Activated T-helper 1 cell treated with anti-CD3 and anti-CD28 coated beads, Interleukin-2, amount 50 U/mL, for 16 hours (primary cell): ENCODE measurements around the gene SYMPK.

Experiments used
- DNase-seq, 2 donors: peaks; one replicate each; pipeline ENCODE4 v3.0.0-alpha.2; 2020; ENCODE audit warnings: low read depth in 1 of 2, low spot score in 1 of 2

SYMPK gene

DNA sequence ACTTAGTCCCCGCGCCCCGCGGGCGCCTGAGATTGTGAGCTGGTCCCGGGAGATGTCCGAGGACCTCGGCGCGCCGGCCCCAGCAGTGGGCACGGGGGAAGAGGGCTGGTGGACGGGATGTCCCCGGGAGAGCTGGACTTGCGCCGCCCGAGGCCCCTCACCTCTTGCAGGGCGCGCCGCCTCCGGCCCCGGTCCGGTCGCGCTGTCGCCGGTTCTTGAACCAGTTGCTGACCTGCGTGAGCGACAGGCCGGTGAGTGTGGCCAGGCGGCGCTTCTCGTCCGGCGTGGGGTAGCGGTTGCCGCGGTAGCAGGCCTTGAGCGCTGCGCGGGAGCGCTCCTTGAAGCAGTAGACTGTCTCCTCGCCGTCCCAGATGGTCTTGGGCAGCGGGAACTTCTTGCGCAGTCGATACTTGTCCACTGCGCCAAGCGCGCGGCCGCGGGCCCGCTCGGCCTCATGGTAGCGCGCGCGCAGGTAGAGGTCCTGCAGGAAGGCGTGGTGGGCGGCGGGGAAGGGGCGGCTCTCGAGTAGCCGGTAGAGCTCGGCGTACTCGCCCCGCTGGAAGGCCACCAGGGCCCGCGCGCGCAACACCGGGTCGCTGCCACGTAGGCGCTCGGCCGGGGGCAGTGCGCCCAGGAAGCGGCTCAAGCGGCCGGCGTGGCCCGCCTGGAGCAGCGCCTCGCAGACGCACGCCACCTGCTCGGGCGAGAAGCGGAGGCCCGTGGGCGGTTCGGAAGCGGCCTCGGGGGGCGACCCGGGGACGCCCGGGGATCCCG is 94.9 kb downstream of the SYMPK start:
- DNase-seq, result no peak

DNA sequence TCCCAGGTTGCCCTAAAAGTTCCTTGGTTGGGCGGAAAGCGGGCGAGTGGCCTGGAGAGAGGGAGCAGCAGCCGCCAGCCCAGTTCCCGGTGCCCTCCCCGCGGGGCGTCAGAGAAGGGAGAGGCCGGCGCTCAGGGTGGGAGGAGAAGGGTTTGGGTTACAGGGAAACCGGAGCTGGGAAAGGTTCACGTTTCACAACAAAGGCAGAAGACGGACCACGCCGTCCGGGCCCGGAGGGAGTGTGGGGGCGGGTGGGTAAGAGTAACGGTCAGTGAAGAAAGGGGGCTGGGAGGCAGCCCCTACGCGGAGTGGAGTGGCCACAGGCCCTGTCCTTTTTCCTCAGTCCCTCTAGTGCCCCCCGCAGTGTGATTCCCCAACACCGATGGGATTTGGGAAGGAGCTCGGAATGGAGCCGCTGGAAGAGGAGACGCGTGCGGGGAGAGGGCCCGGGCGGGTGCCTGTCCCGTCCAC is 95.5 kb downstream of the SYMPK start:
- DNase-seq, result no peak

GRCh38 chr19:45766869-45767346 is 96.0 kb downstream of the SYMPK start:
- no peak for DNase-seq

DNA sequence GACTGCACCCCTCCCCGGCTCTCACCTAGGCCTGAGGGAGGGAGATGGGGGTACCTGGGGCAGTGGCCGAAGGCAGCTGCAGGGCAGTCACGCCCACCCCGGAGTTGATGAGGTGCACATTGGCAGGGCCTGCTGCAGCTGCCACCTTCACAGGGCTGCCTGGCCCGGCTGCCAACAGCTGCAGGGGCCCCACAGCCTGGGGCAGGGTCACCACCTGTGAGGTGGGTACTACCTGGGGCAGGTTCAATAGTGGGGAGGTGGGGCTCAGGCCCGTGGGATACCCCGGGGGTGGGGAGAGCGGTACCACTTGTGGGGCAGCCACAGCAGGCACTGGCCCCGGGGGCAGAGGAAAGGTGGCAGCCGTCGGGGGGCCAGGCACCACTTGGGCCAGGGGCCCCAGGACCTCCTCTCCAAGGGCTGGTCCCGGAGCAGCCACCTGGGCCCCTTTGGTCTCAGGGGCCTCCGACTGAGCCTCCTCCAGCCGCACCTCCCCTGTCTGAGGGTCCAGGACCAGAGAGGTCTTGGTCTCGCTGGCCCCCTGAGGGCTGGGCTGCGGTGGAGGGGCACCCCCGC is 96.6 kb downstream of the SYMPK start:
- no peak for DNase-seq

DNA sequence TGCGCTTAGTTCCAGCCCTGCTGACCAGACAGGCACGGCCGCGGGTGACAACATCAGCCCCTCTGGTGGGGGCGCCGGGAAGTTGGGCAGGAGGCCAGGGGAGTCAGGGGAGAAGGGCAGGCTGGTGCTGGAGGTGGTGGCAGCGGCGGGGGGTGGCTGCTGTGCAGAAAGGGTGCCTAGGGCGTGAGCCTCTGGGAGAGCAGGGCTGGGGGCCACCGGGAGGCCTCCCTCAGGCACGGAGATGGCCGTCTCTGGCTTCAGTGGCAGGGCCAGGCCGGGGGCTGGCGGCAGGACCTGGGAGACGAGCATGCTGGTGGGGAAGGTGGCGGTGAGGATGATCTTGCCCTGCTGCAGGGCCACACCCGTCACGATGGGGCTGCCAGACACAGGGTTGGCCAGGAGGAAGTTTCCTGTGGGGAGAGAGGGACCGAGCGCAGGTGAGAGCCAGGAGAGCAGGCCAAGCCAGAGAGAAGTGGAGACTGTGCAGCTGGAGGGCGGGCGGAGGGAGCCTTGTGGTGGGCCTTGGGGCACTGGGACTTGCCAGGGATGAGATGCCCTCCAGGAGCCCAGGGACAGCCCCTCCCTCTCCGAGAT is 97.1 kb downstream of the SYMPK start:
- DNase-seq, result no peak
